Measurements from ENCODE around the gene DARS2. TPM values are rescaled to one million over a fixed set of nuclear protein-coding genes. Genes with fewer than 3 reads are reported as not detected.
A peak's percentile ranks its signal among the peaks of the same experiment; 100 is the strongest.

DARS2 gene
- total and polyA plus RNA-seq, 2 of the 4 experiments (the other 2 are of a cell fraction), result 14.8 to 18.8 TPM

- CTCF ChIA-PET, result interaction anchor here (0.7 kb wide), 2 partner anchors 347 to 633 kb away, joined by 3 to 5 read pairs; no protein-coding TSS in a partner anchor
- H3K9me1 ChIP-seq (ENCODE audit: insufficient read depth, low read length), result peaks cover 5% of the 10 kb centered on the region
- no peaks in the 10 kb centered on the region for H3K27me3 ChIP-seq (ENCODE audit: control insufficient read depth, insufficient read depth, low read length)
- H2BK5ac ChIP-seq (ENCODE audit: low read depth, low read length, poor library complexity, severe bottlenecking), result peak overlapping the region; percentile 88
- no peak overlapping the region for H3K56ac ChIP-seq (ENCODE audit: extremely low read depth, insufficient read depth, low read length)
- peak overlapping the region; percentile 71; the same call in 1 of the 2 replicates for H3K27ac ChIP-seq (ENCODE audit: insufficient read depth, low read length)
- H4K91ac ChIP-seq (ENCODE audit: insufficient read depth, low read depth, low read length), result no peak overlapping the region
- H4K20me1 ChIP-seq (ENCODE audit: insufficient read depth, low read length), result peaks cover 3% of the 10 kb centered on the region; the same call in 1 of the 2 replicates
- H3K23ac ChIP-seq (ENCODE audit: low read depth, low read length), result no peak overlapping the region
- peak overlapping the region; percentile 72; the same call in 1 of the 2 replicates for H3K4ac ChIP-seq (ENCODE audit: low read depth, low read length)
- WGBS, 2 experiments (ENCODE audit: extremely low coverage in 2 of 2, insufficient read length in 1 of 2), result no CpG with 5 or more reads among the region's 4 CpGs
- H3K18ac ChIP-seq (ENCODE audit: low read depth, low read length), result peak overlapping the region; percentile 11; the same call in 1 of the 2 replicates
- no peak overlapping the region for H3K9ac ChIP-seq (ENCODE audit: low read depth, low read length)
- H2AK9ac ChIP-seq (replicated peaks; ENCODE audit: low read depth, low read length, poor library complexity), result no peak overlapping the region
- TF ChIP-seq CEBPB (IDR thresholded peaks at IDR 0.05; ENCODE audit: low read depth, low read length) (no peak), MAFK (IDR thresholded peaks at IDR 0.05; ENCODE audit: low read depth, low read length) (0 out of 2 replicates have a peak, but pooled peaks have one; percentile 3), FOS (IDR thresholded peaks at IDR 0.05; ENCODE audit: low read depth, low read length) (peak; percentile 15; the same call in 1 of the 2 replicates), RFX5 (IDR thresholded peaks at IDR 0.05; ENCODE audit: low read depth, low read length) (no peak)
- TF ChIP-seq, protein P1, sequence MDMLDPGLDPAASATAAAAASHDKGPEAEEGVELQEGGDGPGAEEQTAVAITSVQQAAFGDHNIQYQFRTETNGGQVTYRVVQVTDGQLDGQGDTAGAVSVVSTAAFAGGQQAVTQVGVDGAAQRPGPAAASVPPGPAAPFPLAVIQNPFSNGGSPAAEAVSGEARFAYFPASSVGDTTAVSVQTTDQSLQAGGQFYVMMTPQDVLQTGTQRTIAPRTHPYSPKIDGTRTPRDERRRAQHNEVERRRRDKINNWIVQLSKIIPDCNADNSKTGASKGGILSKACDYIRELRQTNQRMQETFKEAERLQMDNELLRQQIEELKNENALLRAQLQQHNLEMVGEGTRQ (IDR thresholded peaks at IDR 0.05; ENCODE audit: low read depth, low read length), result no peak
- H2BK120ac ChIP-seq (ENCODE audit: low read depth, low read length), result peak overlapping the region; percentile 14; the same call in 1 of the 2 replicates
- no peak overlapping the region; a peak in 1 of 4 replicates for H4K8ac ChIP-seq (ENCODE audit: low read depth in 2 of 2, low read length in 2 of 2)
- H4K5ac ChIP-seq (ENCODE audit: low read depth, low read length), result no peak overlapping the region
- H2BK20ac ChIP-seq (ENCODE audit: low read depth, low read length), result peak overlapping the region; percentile 8; the same call in 1 of the 2 replicates
- H2AFZ ChIP-seq (replicated peaks; ENCODE audit: low read length, poor library complexity), result no peak overlapping the region
- H3K79me1 ChIP-seq (ENCODE audit: low read depth in 1 of 2, low read length in 2 of 2), result peaks cover 8 to 34% of the 10 kb centered on the region in 2 experiments; a peak in 2 of 4 replicates
- intact Hi-C loops (cut with micrococcal nuclease) (no loop called here), in situ Hi-C loops (cut with MboI; ENCODE audit: low sequenced_read_pairs) (no loop called here), dilution Hi-C loops (cut with HindIII; ENCODE audit: low sequenced_read_pairs, unreplicated experiment) (no loop called here)
- POLR2A ChIA-PET (ENCODE audit: unreplicated experiment), result interaction anchor here (1.1 kb wide), 1 partner anchor 14 kb away, joined by 5 read pairs; no protein-coding TSS in a partner anchor
- no TSS peak for BruUV-seq (replicated peaks)
- ATAC-seq (ENCODE audit: low read depth), result peak; percentile 55
- no peak overlapping the region for H2BK15ac ChIP-seq (ENCODE audit: low read depth, low read length)
- H3K4me3 ChIP-seq (ENCODE audit: insufficient read depth, low read depth, low read length), result no peak overlapping the region
- H3K36me3 ChIP-seq (ENCODE audit: control insufficient read depth, insufficient read depth, low read length), result peaks cover 4% of the 10 kb centered on the region
- peak; percentile 76 for DNase-seq
- H2AK5ac ChIP-seq (ENCODE audit: low read depth, low read length), result no peak overlapping the region
- H3K9me3 ChIP-seq (ENCODE audit: control insufficient read depth, insufficient read depth, low read length), result no peaks in the 10 kb centered on the region
- peak overlapping the region; percentile 0; the same call in 1 of the 2 replicates for H3K4me2 ChIP-seq (ENCODE audit: low read depth, low read length)
- no peak overlapping the region; the same call in 1 of the 2 replicates for H3K14ac ChIP-seq (replicated peaks; ENCODE audit: low read depth, low read length)
- peaks cover 16% of the 10 kb centered on the region for H3K4me1 ChIP-seq (ENCODE audit: control insufficient read depth, insufficient read depth, low read length)
Measured at GRCh38 chr1:173852105-173852504, 27.6 kb downstream of the DARS2 start.
